ENCODE measurements around the gene ZNF827.

Gene ZNF827

GRCh38 chr4:145723336-145723735, 215.3 kb downstream of the ZNF827 start:
- no peak for FAIRE-seq
- TF ChIP-seq, protein P1, sequence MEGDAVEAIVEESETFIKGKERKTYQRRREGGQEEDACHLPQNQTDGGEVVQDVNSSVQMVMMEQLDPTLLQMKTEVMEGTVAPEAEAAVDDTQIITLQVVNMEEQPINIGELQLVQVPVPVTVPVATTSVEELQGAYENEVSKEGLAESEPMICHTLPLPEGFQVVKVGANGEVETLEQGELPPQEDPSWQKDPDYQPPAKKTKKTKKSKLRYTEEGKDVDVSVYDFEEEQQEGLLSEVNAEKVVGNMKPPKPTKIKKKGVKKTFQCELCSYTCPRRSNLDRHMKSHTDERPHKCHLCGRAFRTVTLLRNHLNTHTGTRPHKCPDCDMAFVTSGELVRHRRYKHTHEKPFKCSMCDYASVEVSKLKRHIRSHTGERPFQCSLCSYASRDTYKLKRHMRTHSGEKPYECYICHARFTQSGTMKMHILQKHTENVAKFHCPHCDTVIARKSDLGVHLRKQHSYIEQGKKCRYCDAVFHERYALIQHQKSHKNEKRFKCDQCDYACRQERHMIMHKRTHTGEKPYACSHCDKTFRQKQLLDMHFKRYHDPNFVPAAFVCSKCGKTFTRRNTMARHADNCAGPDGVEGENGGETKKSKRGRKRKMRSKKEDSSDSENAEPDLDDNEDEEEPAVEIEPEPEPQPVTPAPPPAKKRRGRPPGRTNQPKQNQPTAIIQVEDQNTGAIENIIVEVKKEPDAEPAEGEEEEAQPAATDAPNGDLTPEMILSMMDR (IDR thresholded peaks at IDR 0.05; ENCODE audit: insufficient read depth, missing control alignments): no peak
- DNase-seq (ENCODE audit: insufficient read length, low spot score): no peak

DNA sequence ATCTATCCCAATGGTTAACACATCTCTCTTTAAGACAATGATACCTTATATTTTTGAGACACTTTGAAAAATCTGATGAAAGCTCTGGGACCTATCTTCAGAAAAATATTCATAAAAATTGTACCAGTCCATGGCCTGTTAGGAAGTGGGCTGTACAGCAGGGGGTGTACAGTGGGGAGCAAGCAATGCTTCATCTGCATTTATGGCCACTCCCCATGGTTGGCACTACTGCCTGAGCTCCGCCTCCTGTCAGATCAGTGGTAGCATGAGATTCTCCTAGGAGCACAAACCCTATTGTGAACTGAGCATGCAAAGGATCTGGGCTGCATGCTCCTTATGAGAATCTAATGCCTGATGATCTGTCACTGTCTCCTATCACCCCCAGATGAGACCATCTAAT, 216.1 kb downstream of the ZNF827 start:
- no peak for FAIRE-seq
- TF ChIP-seq, protein P1 (IDR thresholded peaks at IDR 0.05; ENCODE audit: insufficient read depth, missing control alignments): no peak
- DNase-seq (ENCODE audit: insufficient read length, low spot score): no peak

DNA sequence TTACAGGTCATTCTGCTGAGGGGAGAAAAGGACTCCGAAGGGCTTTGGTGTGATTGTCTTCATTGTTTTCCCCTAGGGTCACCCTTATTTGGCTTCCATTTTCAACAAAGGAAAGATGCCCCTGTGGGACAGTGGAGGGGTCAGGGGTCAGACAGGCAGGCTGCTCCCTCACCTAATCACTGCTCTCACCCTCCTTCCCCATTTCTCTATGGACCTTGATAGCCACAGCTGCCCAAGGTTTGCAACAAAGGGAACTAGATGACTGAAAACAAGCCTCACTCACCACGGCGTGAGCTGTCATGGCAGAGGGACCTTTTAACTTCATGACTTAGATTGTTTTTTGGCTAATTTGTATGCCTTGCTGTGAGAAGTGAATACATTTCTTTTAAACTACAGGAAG, 218.0 kb downstream of the ZNF827 start:
- FAIRE-seq: no peak
- TF ChIP-seq, protein P1 (IDR thresholded peaks at IDR 0.05; ENCODE audit: insufficient read depth, missing control alignments): no peak

DNA sequence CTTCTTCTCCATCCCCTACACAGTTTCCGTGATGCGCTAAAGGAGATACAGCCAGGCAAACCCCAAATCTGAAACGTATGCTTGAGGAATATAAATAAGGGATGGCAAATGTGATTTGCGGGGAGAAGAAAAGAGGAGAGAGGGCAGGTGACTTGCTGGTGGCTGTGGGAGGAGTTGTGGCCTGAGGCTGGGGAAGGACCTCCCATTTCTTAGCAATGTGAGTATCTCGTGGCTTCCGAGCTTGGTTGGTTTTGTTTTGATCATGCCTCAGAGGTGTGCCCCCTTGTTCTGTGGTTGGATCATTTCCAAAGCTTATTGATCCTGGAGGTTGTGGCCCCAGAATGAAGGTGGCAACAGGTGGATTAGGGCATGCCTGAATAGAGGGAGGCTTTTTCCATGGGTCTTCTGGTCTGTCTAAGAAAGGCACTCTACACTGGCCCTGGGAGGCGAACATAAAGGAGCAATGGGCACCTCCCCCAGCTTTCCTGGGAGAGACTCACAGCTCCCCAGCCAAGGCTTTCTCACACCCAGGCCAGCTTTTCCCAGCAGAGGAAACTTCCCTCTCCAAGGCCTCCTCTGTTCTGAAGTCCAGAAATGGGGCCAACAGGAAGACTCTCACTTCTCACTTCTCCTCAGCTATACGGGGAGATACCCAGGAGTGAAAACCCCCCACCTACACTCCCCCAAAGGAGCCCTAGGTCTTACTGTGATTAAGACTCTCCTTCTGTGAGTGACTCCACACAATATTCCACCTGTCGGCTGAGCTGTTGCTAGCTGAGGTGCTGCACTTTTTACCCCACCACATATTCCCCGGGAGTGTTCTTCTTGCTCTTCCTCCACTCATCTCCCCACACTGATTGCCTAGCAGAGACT, 218.6 kb downstream of the ZNF827 start:
- FAIRE-seq (no peak), DNase-seq (ENCODE audit: insufficient read length, low spot score) (no peak)
- TF ChIP-seq, protein P1 (IDR thresholded peaks at IDR 0.05; ENCODE audit: insufficient read depth, missing control alignments): no peak

More for the DNA sequence above, 218.0 kb downstream of the ZNF827 start:
- DNase-seq (ENCODE audit: insufficient read length, low spot score): no peak

GRCh38 chr4:145716661-145717200, 221.9 kb downstream of the ZNF827 start:
- TF ChIP-seq, protein P1 (IDR thresholded peaks at IDR 0.05; ENCODE audit: insufficient read depth, missing control alignments): no peak
- FAIRE-seq (no peak), DNase-seq (ENCODE audit: insufficient read length, low spot score) (no peak)

GRCh38 chr4:145716200-145716599, 222.4 kb downstream of the ZNF827 start:
- TF ChIP-seq, protein P1 (IDR thresholded peaks at IDR 0.05; ENCODE audit: insufficient read depth, missing control alignments): no peak
- DNase-seq (ENCODE audit: insufficient read length, low spot score): no peak
- no peak for FAIRE-seq

- FAIRE-seq (no peak), DNase-seq (ENCODE audit: insufficient read length, low spot score) (no peak)
- TF ChIP-seq, protein P1 (IDR thresholded peaks at IDR 0.05; ENCODE audit: insufficient read depth, missing control alignments): no peak
Measured at GRCh38 chr4:145709843-145710242, 228.8 kb downstream of the ZNF827 start.

Data from D721Med (cell line).